ENCODE data around the gene LDHD. TPM values are rescaled to one million over a fixed set of nuclear protein-coding genes. Genes with fewer than 3 reads are reported as not detected.

The LDHD gene
- total and polyA plus RNA-seq, 10 of the 15 experiments (the other 5 are each of a cell fraction or from before 2014, with no cell fraction given): 0.10 to 0.12 TPM; not detected in 8

GRCh38 chr16:75120253-75120652 lies 3.7 kb upstream of the LDHD start:
- FAIRE-seq (no peak), DNase-seq (ENCODE audit: low read depth, low spot score) (no peak), ATAC-seq (no peak)
- Histone ChIP-seq H3K4me3 (no peak overlapping the region), H3K79me2 (ENCODE audit: control insufficient read depth, insufficient read depth, low read length) (no peaks in the 10 kb centered on the region), H4K20me1 (ENCODE audit: control insufficient read depth, insufficient read depth) (no peaks in the 10 kb centered on the region), H3K27ac (ENCODE audit: control insufficient read depth, insufficient read depth) (no peak overlapping the region), H3K9me3 (replicated peaks; ENCODE audit: control insufficient read depth, insufficient read depth, low read length) (peaks cover 3% of the 10 kb centered on the region; the same call in 2 of the 3 replicates), H3K9ac (ENCODE audit: control insufficient read depth, insufficient read depth, low read length) (no peak overlapping the region), H3K27me3 (replicated peaks in 1 of 2; ENCODE audit: control insufficient read depth in 2 of 2, insufficient read depth in 2 of 2, low read length in 1 of 2) (no peaks in the 10 kb centered on the region), H3K4me2 (ENCODE audit: control insufficient read depth, insufficient read depth) (no peak overlapping the region), H3K4me1 (ENCODE audit: control insufficient read depth, insufficient read depth, low read length) (no peaks in the 10 kb centered on the region), H2AFZ (ENCODE audit: control insufficient read depth, low read depth, low read length) (no peak overlapping the region), H3K36me3 (ENCODE audit: control insufficient read depth in 2 of 2, insufficient read depth in 2 of 2, low read length in 1 of 2) (no peaks in the 10 kb centered on the region)
- CTCF ChIA-PET: interaction anchor here (4.6 kb wide), 1 partner anchor 10 kb away, joined by 23 read pairs; no protein-coding TSS in a partner anchor
- POLR2A ChIA-PET: no interaction called here
- TF ChIP-seq RCOR1 (conservative IDR thresholded peaks at IDR 0.05; ENCODE audit: low read depth, low read length) (no peak), BCL3 (IDR thresholded peaks at IDR 0.05; ENCODE audit: borderline replicate concordance, insufficient read depth, low read depth, low read length, poor library complexity, severe bottlenecking) (no peak), CEBPZ (IDR thresholded peaks at IDR 0.05; ENCODE audit: low read depth, low read length) (no peak), YY1 (IDR thresholded peaks at IDR 0.05; ENCODE audit: low read depth, low read length) (no peak), SREBF1 (IDR thresholded peaks at IDR 0.05; ENCODE audit: low read length) (no peak), BMI1 (IDR thresholded peaks at IDR 0.05; ENCODE audit: borderline replicate concordance) (no peak), MAX (IDR thresholded peaks at IDR 0.05; ENCODE audit: low read depth, low read length) (no peak), SMAD1 (IDR thresholded peaks at IDR 0.05; ENCODE audit: low read depth, partially characterized antibody) (no peak), SMARCA5 (IDR thresholded peaks at IDR 0.05) (no peak), IKZF2 (IDR thresholded peaks at IDR 0.05) (no peak)
- in situ Hi-C loops (cut with MboI) (no loop called here), intact Hi-C loops (cut with micrococcal nuclease; ENCODE audit: unreplicated experiment) (no loop called here)
- RAD21 ChIA-PET (ENCODE audit: unreplicated experiment): interaction anchor here (0.9 kb wide), 1 partner anchor 9 kb away, joined by 4 read pairs; no protein-coding TSS in a partner anchor
- no TSS peak for BruUV-seq (replicated peaks)
- SMC1A ChIA-PET (ENCODE audit: uncharacterized antibody, unreplicated experiment): interaction anchor here (0.7 to 2.0 kb wide), 2 partner anchors 9 to 307 kb away, joined by 3 to 10 read pairs; no protein-coding TSS in a partner anchor
- WGBS (ENCODE audit: insufficient coverage, insufficient replicate concordance, low lambda C conversion rate, missing lambda C conversion rate): 69% methylated on average over 4 of the region's 4 CpGs
